ENCODE results near the gene NAIF1. TPM values are rescaled to one million over a fixed set of nuclear protein-coding genes. Genes with fewer than 3 reads are reported as not detected.

NAIF1 gene
- total RNA-seq, 1 experiment from 2014 or later, result 14.6 TPM

DNA sequence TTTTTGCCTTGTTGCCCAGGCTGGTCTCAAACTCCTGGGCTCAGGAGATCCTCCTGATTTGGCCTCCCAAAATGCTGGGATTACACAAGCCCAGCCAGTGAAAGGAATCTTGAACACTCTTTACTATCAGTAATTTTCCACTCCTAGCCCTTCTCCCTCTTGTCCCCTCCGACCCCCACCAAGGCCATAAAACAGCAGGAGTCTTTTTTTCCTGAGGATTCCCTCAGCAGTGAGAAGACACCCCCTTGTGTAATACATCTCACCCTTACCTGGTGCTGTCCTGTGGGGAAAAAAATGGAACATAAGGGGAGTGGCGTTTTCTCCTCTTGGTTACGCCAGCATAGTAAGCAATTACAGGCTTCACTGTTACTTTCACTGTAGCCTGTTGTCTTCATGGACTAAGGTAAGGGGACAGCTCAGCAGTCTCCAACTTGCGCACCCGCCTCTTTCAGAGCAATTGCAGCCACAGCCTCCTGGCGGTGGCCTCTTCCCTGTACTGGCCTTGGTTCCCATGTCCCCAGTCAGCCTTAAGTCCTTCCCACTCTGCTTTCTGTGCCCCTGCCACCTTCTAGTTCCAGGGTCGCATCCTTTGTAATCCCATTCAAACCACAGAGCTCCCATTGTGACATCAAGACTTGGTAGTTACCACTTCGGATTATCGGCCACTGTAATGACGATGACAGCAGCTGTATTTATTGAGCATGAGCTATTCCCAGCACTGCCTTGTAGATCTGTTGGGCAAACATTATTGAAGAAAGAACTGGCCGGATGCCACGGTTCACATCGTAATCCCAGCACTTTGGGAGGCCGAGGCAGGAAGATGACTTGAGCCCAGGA lies 10.0 kb downstream of the NAIF1 start:
- ATAC-seq, result peak; percentile 64
- no peaks in the 10 kb centered on the region for H3K9me3 ChIP-seq (ENCODE audit: control insufficient read depth, insufficient read depth, low read depth, low read length)
- ChIA-PET POLR2A (no interaction called here), CTCF (no interaction called here)
- no peak overlapping the region for H3K4me3 ChIP-seq (ENCODE audit: low read depth in 2 of 2, low read length in 2 of 2)
- no peaks in the 10 kb centered on the region for H3K36me3 ChIP-seq (ENCODE audit: control insufficient read depth, insufficient read depth, low read length)
- no TSS peak for BruUV-seq (replicated peaks)
- intact Hi-C loops (cut with micrococcal nuclease; ENCODE audit: unreplicated experiment) (no loop called here), in situ Hi-C loops (cut with HindIII; ENCODE audit: low pct_unique_long_range_greater_than_20kb, low sequenced_read_pairs) (no loop called here)
- no peak overlapping the region for H3K27ac ChIP-seq (ENCODE audit: low read length)
- H3K4me1 ChIP-seq (ENCODE audit: control insufficient read depth, insufficient read depth, low read length), result peaks cover 6% of the 10 kb centered on the region
- TF ChIP-seq, protein P1, sequence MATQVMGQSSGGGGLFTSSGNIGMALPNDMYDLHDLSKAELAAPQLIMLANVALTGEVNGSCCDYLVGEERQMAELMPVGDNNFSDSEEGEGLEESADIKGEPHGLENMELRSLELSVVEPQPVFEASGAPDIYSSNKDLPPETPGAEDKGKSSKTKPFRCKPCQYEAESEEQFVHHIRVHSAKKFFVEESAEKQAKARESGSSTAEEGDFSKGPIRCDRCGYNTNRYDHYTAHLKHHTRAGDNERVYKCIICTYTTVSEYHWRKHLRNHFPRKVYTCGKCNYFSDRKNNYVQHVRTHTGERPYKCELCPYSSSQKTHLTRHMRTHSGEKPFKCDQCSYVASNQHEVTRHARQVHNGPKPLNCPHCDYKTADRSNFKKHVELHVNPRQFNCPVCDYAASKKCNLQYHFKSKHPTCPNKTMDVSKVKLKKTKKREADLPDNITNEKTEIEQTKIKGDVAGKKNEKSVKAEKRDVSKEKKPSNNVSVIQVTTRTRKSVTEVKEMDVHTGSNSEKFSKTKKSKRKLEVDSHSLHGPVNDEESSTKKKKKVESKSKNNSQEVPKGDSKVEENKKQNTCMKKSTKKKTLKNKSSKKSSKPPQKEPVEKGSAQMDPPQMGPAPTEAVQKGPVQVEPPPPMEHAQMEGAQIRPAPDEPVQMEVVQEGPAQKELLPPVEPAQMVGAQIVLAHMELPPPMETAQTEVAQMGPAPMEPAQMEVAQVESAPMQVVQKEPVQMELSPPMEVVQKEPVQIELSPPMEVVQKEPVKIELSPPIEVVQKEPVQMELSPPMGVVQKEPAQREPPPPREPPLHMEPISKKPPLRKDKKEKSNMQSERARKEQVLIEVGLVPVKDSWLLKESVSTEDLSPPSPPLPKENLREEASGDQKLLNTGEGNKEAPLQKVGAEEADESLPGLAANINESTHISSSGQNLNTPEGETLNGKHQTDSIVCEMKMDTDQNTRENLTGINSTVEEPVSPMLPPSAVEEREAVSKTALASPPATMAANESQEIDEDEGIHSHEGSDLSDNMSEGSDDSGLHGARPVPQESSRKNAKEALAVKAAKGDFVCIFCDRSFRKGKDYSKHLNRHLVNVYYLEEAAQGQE (IDR thresholded peaks at IDR 0.05; ENCODE audit: insufficient read depth in 1 of 2, low read depth in 2 of 2, low read length in 1 of 2), result no peak
- no peaks in the 10 kb centered on the region for H3K27me3 ChIP-seq (ENCODE audit: control insufficient read depth, insufficient read depth, low read length)
- no peak for DNase-seq (ENCODE audit: low read depth, low spot score)

DNA sequence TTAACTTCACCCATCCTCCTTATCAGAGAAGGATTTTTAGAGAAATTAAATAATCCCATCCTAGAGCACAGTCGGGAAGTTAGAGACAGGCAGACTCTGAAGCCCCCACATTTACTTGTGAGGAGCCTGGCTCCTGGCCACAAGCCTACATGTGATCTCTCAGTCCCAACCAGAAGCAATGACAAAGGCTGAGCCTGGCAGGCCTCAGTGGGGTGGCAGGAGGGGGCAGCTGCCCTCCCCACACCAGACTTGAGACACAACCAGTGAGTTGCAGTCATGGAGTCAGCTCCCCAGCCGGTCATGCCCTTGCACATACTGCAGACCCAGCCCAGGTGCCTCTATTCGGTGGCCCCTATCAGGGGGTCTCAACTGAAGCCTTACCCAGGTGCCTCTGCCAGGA lies 11.0 kb downstream of the NAIF1 start:
- ChIA-PET CTCF (no interaction called here), POLR2A (interaction anchor here (0.6 kb wide), 1 partner anchor 14 kb away, joined by 6 read pairs; no protein-coding TSS in a partner anchor)
- ATAC-seq (no peak), DNase-seq (ENCODE audit: low read depth, low spot score) (no peak)
- H3K9me3 ChIP-seq (ENCODE audit: control insufficient read depth, insufficient read depth, low read depth, low read length), result no peaks in the 10 kb centered on the region
- no peak overlapping the region for H3K27ac ChIP-seq (ENCODE audit: low read length)
- in situ Hi-C loops (cut with HindIII; ENCODE audit: low pct_unique_long_range_greater_than_20kb, low sequenced_read_pairs), result no loop called here
- H3K36me3 ChIP-seq (ENCODE audit: control insufficient read depth, insufficient read depth, low read length), result no peaks in the 10 kb centered on the region
- no TSS peak for BruUV-seq (replicated peaks)
- peaks cover 6% of the 10 kb centered on the region for H3K4me1 ChIP-seq (ENCODE audit: control insufficient read depth, insufficient read depth, low read length)
- intact Hi-C loops (cut with micrococcal nuclease; ENCODE audit: unreplicated experiment), result no loop called here
- no peaks in the 10 kb centered on the region for H3K27me3 ChIP-seq (ENCODE audit: control insufficient read depth, insufficient read depth, low read length)
- H3K4me3 ChIP-seq (ENCODE audit: low read depth in 2 of 2, low read length in 2 of 2), result no peak overlapping the region
- no peak for TF ChIP-seq POLR2AphosphoS5 (IDR thresholded peaks at IDR 0.05; ENCODE audit: low read depth, low read length)
- TF ChIP-seq, protein P2, sequence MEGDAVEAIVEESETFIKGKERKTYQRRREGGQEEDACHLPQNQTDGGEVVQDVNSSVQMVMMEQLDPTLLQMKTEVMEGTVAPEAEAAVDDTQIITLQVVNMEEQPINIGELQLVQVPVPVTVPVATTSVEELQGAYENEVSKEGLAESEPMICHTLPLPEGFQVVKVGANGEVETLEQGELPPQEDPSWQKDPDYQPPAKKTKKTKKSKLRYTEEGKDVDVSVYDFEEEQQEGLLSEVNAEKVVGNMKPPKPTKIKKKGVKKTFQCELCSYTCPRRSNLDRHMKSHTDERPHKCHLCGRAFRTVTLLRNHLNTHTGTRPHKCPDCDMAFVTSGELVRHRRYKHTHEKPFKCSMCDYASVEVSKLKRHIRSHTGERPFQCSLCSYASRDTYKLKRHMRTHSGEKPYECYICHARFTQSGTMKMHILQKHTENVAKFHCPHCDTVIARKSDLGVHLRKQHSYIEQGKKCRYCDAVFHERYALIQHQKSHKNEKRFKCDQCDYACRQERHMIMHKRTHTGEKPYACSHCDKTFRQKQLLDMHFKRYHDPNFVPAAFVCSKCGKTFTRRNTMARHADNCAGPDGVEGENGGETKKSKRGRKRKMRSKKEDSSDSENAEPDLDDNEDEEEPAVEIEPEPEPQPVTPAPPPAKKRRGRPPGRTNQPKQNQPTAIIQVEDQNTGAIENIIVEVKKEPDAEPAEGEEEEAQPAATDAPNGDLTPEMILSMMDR (IDR thresholded peaks at IDR 0.05), result no peak
- no peak for TF ChIP-seq TCF7L2 (IDR thresholded peaks at IDR 0.05; ENCODE audit: low read depth, low read length)
- TF ChIP-seq, protein P1 (IDR thresholded peaks at IDR 0.05; ENCODE audit: insufficient read depth in 1 of 2, low read depth in 2 of 2, low read length in 1 of 2), result no peak
- TF ChIP-seq SIN3A (IDR thresholded peaks at IDR 0.05; ENCODE audit: borderline replicate concordance, insufficient read depth, low read depth, low read length), result no peak
